HEK293T (cell line): ENCODE results near the gene TSPAN6.

Source experiments
- CTCF ChIA-PET: fragments of 350-600 bp; formaldehyde crosslinking; extraction: SDS; loops from one replicate; lab custom pipeline; 2021; ENCODE audit warnings: antibody characterized with exemption, inconsistent platforms; lab: Yijun Ruan, JAX
- POLR2A ChIA-PET: fragments of 350-600 bp; formaldehyde crosslinking; extraction: SDS; loops from one replicate; lab custom pipeline; 2020; ENCODE audit warnings: antibody characterized with exemption, inconsistent platforms; lab: Yijun Ruan, JAX
- DNase-seq: peaks from one replicate; pipeline ENCODE4 v3.0.0; 2012; ENCODE audit warnings: mixed read lengths; ENCODE audit errors: extremely low spot score
- ARNT ChIP-seq: fragments of 450-650 bp; IDR thresholded peaks from 2 replicates; pipeline ENCODE4 v1.6.1; 2017; ENCODE audit warnings: mild to moderate bottlenecking
- BHLHE40 ChIP-seq: fragments of 450-650 bp; IDR thresholded peaks from 2 replicates; pipeline ENCODE4 v1.6.1; 2016; ENCODE audit warnings: mild to moderate bottlenecking, moderate library complexity, borderline replicate concordance
- CTBP1 ChIP-seq: fragments of 450-650 bp; IDR thresholded peaks from 2 replicates; pipeline ENCODE4 v1.6.1; 2016; ENCODE audit warnings: borderline replicate concordance
- ELF4 ChIP-seq: fragments of 450-650 bp; IDR thresholded peaks from 2 replicates; pipeline ENCODE4 v1.6.1; 2017; ENCODE audit warnings: antibody characterized with exemption
- FOXA1 ChIP-seq: fragments of 450-650 bp; IDR thresholded peaks from 2 replicates; pipeline ENCODE4 v1.6.1; 2016; ENCODE audit warnings: mild to moderate bottlenecking
- FOXK2 ChIP-seq: fragments of 450-650 bp; IDR thresholded peaks from 2 replicates; pipeline ENCODE4 v1.6.1; 2016; ENCODE audit warnings: mild to moderate bottlenecking
- FOXM1 ChIP-seq: fragments of 450-650 bp; IDR thresholded peaks from 2 replicates; pipeline ENCODE4 v1.6.1; 2017; ENCODE audit warnings: mild to moderate bottlenecking, borderline replicate concordance
- HDGF ChIP-seq: fragments of 450-650 bp; IDR thresholded peaks from 2 replicates; pipeline ENCODE4 v1.6.1; 2017; ENCODE audit warnings: antibody characterized with exemption, borderline replicate concordance
- L3MBTL2 ChIP-seq: fragments of 450-650 bp; conservative IDR thresholded peaks from 2 replicates; pipeline ENCODE4 v1.6.1; 2016; ENCODE audit warnings: mild to moderate bottlenecking
- LEF1 ChIP-seq: fragments of 450-650 bp; IDR thresholded peaks from 2 replicates; pipeline ENCODE4 v1.6.1; 2017; ENCODE audit warnings: mild to moderate bottlenecking, borderline replicate concordance
- NFRKB ChIP-seq: fragments of 450-650 bp; IDR thresholded peaks from 2 replicates; pipeline ENCODE4 v1.6.1; 2016; ENCODE audit warnings: mild to moderate bottlenecking, moderate library complexity
- SP1 ChIP-seq: fragments of 450-650 bp; IDR thresholded peaks from 2 replicates; pipeline ENCODE4 v1.6.1; 2017
- SUZ12 ChIP-seq: fragments of 450-650 bp; IDR thresholded peaks from 2 replicates; pipeline ENCODE4 v1.6.1; 2016; ENCODE audit warnings: mild to moderate bottlenecking
- TARDBP ChIP-seq: fragments of 450-650 bp; IDR thresholded peaks from 2 replicates; pipeline ENCODE4 v1.6.1; 2016
- ZNF384 ChIP-seq: fragments of 450-650 bp; IDR thresholded peaks from 2 replicates; pipeline ENCODE4 v1.6.1; 2016
- TF ChIP-seq, protein P1 (sequence below): fragments of 450-650 bp; IDR thresholded peaks from 2 replicates; pipeline ENCODE4 v1.6.1; 2016

TSPAN6 gene

DNA sequence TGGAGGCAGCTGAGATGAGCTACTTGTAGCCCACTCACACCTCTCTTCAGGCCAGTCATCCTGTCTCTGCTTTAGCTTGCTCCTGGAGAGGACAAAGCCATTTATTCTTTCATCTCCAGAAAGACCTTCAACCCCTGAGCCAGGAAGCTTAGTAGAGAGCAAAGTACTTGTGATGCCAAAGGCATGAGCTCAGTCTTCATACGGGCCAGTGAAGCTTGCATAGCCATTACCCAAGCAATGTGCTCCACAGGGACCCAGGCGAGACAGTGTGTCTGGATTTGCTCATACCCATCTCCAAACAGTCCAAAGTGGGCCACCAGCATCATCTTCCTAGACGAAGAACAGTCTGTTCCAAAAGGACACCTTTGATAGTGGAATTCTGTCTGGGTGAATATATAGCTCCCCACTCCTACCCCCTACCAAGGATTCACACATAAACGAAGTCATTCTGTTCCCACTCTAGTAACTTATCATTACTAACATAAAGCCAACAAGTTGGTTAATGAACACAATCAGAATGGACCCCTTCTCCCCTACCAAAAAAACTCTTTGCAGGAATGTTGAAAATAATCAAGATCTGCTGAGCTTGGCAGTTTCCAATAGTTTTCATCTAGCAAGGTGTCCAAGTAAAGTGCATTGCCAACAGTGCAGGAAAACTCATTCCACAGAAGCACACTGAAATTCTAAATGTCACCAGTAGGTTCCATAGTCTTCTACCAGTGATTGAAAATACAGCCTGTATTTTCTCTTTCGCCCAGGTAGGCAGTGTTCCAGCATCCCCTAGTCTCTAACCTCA lies 45.2 kb downstream of the TSPAN6 start:
- POLR2A ChIA-PET, result no interaction called here

DNA sequence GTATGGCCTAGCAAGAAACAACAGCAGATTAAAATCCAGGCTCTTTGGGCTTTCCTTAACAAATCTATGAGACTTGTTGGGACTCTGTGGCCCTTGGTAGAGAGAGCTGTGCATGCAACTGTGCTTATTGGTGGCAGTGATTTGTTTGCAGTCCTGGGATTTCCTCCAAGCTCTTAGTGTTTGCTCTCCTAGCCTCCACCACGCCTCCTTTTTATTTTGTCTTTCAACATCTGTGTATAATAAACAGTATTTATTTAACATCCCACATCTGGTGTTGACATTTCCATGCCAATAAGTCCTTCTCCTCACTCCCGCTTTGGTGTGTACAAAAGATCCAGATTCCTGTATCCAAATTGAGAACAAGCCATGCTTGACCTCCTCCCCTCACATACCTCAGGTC lies 48.7 kb downstream of the TSPAN6 start:
- no peak for DNase-seq
- ChIA-PET CTCF (interaction anchor here (0.6 kb wide), 1 partner anchor 241 kb away, joined by 3 read pairs; no protein-coding TSS in a partner anchor), POLR2A (no interaction called here)
- TF ChIP-seq HDGF (no peak), CTBP1 (no peak), SP1 (no peak), ELF4 (no peak), ARNT (no peak), ZNF384 (no peak)

More for the DNA sequence above, 45.2 kb downstream of the TSPAN6 start:
- no peak for DNase-seq
- TF ChIP-seq NFRKB, result no peak
- TF ChIP-seq BHLHE40, result no peak
- TF ChIP-seq FOXM1, result no peak
- TF ChIP-seq CTBP1, result no peak
- no peak for TF ChIP-seq SP1
- no peak for TF ChIP-seq SUZ12
- TF ChIP-seq TARDBP, result no peak
- CTCF ChIA-PET, result interaction anchor here (0.6 to 0.8 kb wide), 3 partner anchors 23 to 180 kb away, joined by 3 to 4 read pairs (median 4); no protein-coding TSS in a partner anchor

DNA sequence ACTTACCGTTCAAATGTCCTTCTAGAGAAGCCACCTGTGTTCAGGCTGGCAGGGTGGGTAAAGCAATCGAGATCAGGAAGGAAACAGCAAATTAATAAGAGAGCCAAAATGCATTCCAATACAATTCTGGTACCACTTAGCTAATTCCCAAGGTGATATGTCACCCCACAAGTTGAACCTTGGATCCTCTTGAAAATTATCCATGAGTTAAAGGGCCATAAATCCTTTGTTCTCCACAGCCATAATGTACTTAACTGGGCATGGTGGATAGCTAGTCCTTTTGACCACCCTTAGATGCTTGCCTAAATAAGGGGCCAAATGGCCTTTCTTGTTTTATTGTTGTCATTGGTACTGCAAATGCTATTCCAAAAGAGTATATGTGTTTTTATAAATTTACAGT lies 49.9 kb downstream of the TSPAN6 start:
- TF ChIP-seq SP1, result no peak
- no peak for TF ChIP-seq ZNF384
- TF ChIP-seq FOXM1, result no peak
- TF ChIP-seq ELF4, result no peak
- no peak for TF ChIP-seq FOXK2
- ChIA-PET POLR2A (no interaction called here), CTCF (interaction anchor here (0.5 to 1.3 kb wide), 2 partner anchors 50 to 1261 kb away, joined by 3 to 4 read pairs; partner anchors contain the start of gene TSPAN6)
- DNase-seq, result no peak

DNA sequence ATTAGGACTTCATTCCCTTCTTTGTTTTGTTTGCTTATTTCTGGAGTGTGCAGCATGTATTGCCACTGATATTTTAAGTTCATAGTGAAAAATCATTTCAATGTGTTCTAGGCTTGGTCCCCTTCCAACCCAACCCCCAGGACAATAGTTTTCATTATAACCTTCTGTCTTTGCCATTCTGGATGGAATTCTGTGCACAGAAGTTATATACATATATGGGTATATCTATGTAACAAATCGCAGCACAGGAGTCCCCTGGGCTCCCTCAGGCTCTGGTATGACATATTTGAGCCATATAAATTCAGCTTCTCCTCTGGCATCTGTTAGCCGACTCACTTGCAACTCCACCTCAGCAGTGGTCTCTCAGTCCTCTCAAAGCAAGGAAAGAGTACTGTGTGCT lies 52.0 kb downstream of the TSPAN6 start, which contains the start of gene TNMD:
TNMD (plus strand) TSS at position 326 of the 400 bp plus-strand sequence. CDS start 83 bp downstream, outside the sequence.
- ChIA-PET POLR2A (no interaction called here), CTCF (no interaction called here)
- TF ChIP-seq FOXA1, result no peak
- no peak for TF ChIP-seq FOXM1
- no peak for TF ChIP-seq SP1
- TF ChIP-seq HDGF, result no peak
- TF ChIP-seq, protein P1, sequence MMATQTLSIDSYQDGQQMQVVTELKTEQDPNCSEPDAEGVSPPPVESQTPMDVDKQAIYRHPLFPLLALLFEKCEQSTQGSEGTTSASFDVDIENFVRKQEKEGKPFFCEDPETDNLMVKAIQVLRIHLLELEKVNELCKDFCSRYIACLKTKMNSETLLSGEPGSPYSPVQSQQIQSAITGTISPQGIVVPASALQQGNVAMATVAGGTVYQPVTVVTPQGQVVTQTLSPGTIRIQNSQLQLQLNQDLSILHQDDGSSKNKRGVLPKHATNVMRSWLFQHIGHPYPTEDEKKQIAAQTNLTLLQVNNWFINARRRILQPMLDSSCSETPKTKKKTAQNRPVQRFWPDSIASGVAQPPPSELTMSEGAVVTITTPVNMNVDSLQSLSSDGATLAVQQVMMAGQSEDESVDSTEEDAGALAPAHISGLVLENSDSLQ, result no peak
- no peak for TF ChIP-seq CTBP1
- TF ChIP-seq L3MBTL2, result no peak
- no peak for TF ChIP-seq LEF1
- no peak for TF ChIP-seq ARNT
- no peak for TF ChIP-seq NFRKB
- no peak for TF ChIP-seq ELF4
- TF ChIP-seq ZNF384, result no peak
- DNase-seq, result no peak
